GM12878 (cell line): ENCODE data around the gene SEMA3D. TPM values are rescaled to one million over a fixed set of nuclear protein-coding genes. Genes with fewer than 3 reads are reported as not detected.

Source experiments
- ATAC-seq: fragments of 200-7000 bp; cut with Tn5 transposase; 3 replicates; pipeline ENCODE4 v1.9.1; 2020; ENCODE audit warnings: mild to moderate bottlenecking, moderate library complexity
- BruUV-seq: library from RNA; stranded (reverse); fragments of 400-500 nt; replicated peaks from 2 replicates; lab custom pipeline; 2021; lab: Mats Ljungman, UMichigan
- CTCF ChIA-PET: fragments of 300-600 bp; sonication (Branson Sonifier 250); formaldehyde crosslinking; extraction: SDS; loops from one replicate; lab custom pipeline; 2021; ENCODE audit warnings: inconsistent platforms; lab: Yijun Ruan, JAX
- POLR2A ChIA-PET: fragments of 350-600 bp; formaldehyde crosslinking; extraction: SDS; loops from one replicate; lab custom pipeline; 2021; ENCODE audit warnings: inconsistent platforms; lab: Charles Lee
- RAD21 ChIA-PET: fragments of 300-600 bp; sonication (Branson Sonifier 250); formaldehyde crosslinking; loops from one replicate; lab custom pipeline; 2023; ENCODE audit warnings: antibody characterized with exemption; ENCODE audit not compliant: unreplicated experiment; lab: Charles Lee
- SMC1A ChIA-PET: fragments of 300-600 bp; sonication (Branson Sonifier 250); formaldehyde crosslinking; loops from one replicate; lab custom pipeline; 2023; ENCODE audit not compliant: unreplicated experiment, uncharacterized antibody; lab: Charles Lee
- DNase-seq: peaks from one replicate; pipeline ENCODE4 v3.0.0-alpha.2; 2011; ENCODE audit warnings: low read depth, low spot score
- FAIRE-seq: peaks from 3 replicates; lab custom pipeline; 2011; peaks lifted over from hg19 to GRCh38; lab: Jason Lieb, UNC
- H2AFZ ChIP-seq: 2 replicates; pipeline ENCODE4 v1.6.0; 2011; ENCODE audit warnings: low read depth, low read length, control low read depth; ENCODE audit not compliant: control insufficient read depth
- H3K27ac ChIP-seq: 2 replicates; pipeline ENCODE4 v1.5.1; 2011; ENCODE audit warnings: control low read depth; ENCODE audit not compliant: control insufficient read depth, insufficient read depth
- H3K27me3 ChIP-seq, 2 experiments: replicated peaks in 1 of 2; 2 replicates each; pipeline versions ENCODE4 v1.6.0 to v1.6.1; 2011; ENCODE audit warnings: low read length in 1 of 2; ENCODE audit not compliant: control insufficient read depth in 2 of 2, insufficient read depth in 2 of 2
- H3K36me3 ChIP-seq, 2 experiments: 2 replicates each; pipeline ENCODE4 v1.5.1; 2011; ENCODE audit warnings: low read length in 1 of 2; ENCODE audit not compliant: control insufficient read depth in 2 of 2, insufficient read depth in 2 of 2
- H3K4me1 ChIP-seq: 2 replicates; pipeline ENCODE4 v1.6.1; 2011; ENCODE audit warnings: mild to moderate bottlenecking, low read length, moderate library complexity, mixed read lengths; ENCODE audit not compliant: control insufficient read depth, insufficient read depth
- H3K4me2 ChIP-seq: 2 replicates; pipeline ENCODE4 v1.6.0; 2011; ENCODE audit warnings: control low read depth; ENCODE audit not compliant: control insufficient read depth, insufficient read depth
- H3K4me3 ChIP-seq: fragments of 200-600 bp; sonication (generic); 2 replicates; pipeline ENCODE4 v1.5.1; 2016
- H3K79me2 ChIP-seq: 2 replicates; pipeline ENCODE4 v1.6.0; 2011; ENCODE audit warnings: low read length; ENCODE audit not compliant: control insufficient read depth, insufficient read depth
- H3K9ac ChIP-seq: 2 replicates; pipeline ENCODE4 v1.8.0; 2011; ENCODE audit warnings: low read length, control low read depth, mixed read lengths; ENCODE audit not compliant: control insufficient read depth, insufficient read depth
- H3K9me3 ChIP-seq: replicated peaks from 3 replicates; pipeline ENCODE4 v1.5.1; 2011; ENCODE audit warnings: mild to moderate bottlenecking, low read length; ENCODE audit not compliant: control insufficient read depth, insufficient read depth
- H4K20me1 ChIP-seq: 2 replicates; pipeline ENCODE4 v1.6.0; 2011; ENCODE audit not compliant: control insufficient read depth, insufficient read depth
- CHD1 ChIP-seq: IDR thresholded peaks from 2 replicates; pipeline ENCODE4 v1.6.1; 2012; ENCODE audit warnings: low read depth, low read length, improper control_type of control experiment
- CREB1 ChIP-seq: IDR thresholded peaks from 2 replicates; pipeline ENCODE4 v1.6.1; 2012; ENCODE audit warnings: low read depth, mild to moderate bottlenecking, inconsistent platforms
- EZH2 ChIP-seq: IDR thresholded peaks from 2 replicates; pipeline ENCODE4 v1.6.1; 2012; ENCODE audit warnings: low read depth, mild to moderate bottlenecking, control low read depth, inconsistent platforms, low read length, borderline replicate concordance; ENCODE audit not compliant: control insufficient read depth
- HDAC6 ChIP-seq: fragments of 200-600 bp; sonication (generic); IDR thresholded peaks from one replicate; pipeline ENCODE4 v1.8.0; 2017; ENCODE audit warnings: antibody characterized with exemption; ENCODE audit not compliant: unreplicated experiment
- NFIC ChIP-seq: IDR thresholded peaks from 2 replicates; pipeline ENCODE4 v1.6.1; 2012; ENCODE audit warnings: low read depth, mild to moderate bottlenecking, inconsistent platforms, low read length, moderate library complexity
- PAX8 ChIP-seq: fragments of 450-650 bp; IDR thresholded peaks from 2 replicates; pipeline ENCODE4 v1.6.1; 2017; ENCODE audit warnings: mild to moderate bottlenecking, moderate library complexity
- POLR2A ChIP-seq: IDR thresholded peaks from 2 replicates; pipeline ENCODE4 v1.6.1; 2011; ENCODE audit warnings: low read depth, mild to moderate bottlenecking, low read length
- RAD21 ChIP-seq: IDR thresholded peaks from 2 replicates; pipeline ENCODE4 v1.6.1; 2011; ENCODE audit warnings: mild to moderate bottlenecking, low read depth, low read length, moderate library complexity; ENCODE audit not compliant: insufficient read depth
- SREBF1 ChIP-seq: IDR thresholded peaks from 2 replicates; pipeline ENCODE4 v1.6.1; 2012; ENCODE audit warnings: mild to moderate bottlenecking, low read length
- TARDBP ChIP-seq: IDR thresholded peaks from 2 replicates; pipeline ENCODE4 v1.6.1; 2016; ENCODE audit warnings: borderline replicate concordance
- ZNF217 ChIP-seq: fragments of 450-650 bp; IDR thresholded peaks from 2 replicates; pipeline ENCODE4 v1.6.1; 2017; ENCODE audit warnings: antibody characterized with exemption, mild to moderate bottlenecking
- ZNF384 ChIP-seq: IDR thresholded peaks from 2 replicates; pipeline ENCODE4 v1.6.1; 2012; ENCODE audit warnings: low read depth, mild to moderate bottlenecking, low read length, improper control_type of control experiment, borderline replicate concordance
- WGBS: methylation state at CpG from one replicate; pipeline ENCODE4 v1.1.6; 2016; ENCODE audit warnings: low lambda C conversion rate; ENCODE audit not compliant: insufficient replicate concordance, insufficient coverage; ENCODE audit errors: missing lambda C conversion rate; 5-methylcytosine and 5-hydroxymethylcytosine counted together
- in situ Hi-C: fragments of 300-500 bp; cut with MboI; formaldehyde crosslinking; loops from 9 replicates; pipeline ENCODE4 v1.14.3; 2018; ENCODE audit warnings: mixed read lengths
- intact Hi-C: fragments of 100-400 bp; cut with micrococcal nuclease; formaldehyde crosslinking; loops from one replicate; pipeline ENCODE4 v1.14.2; 2022; ENCODE audit not compliant: unreplicated experiment
- polyA plus RNA-seq, 11 experiments: library from polyadenylated mRNA; depleted of rRNA in 4 of 11; unstranded in 6 of 11; stranded (reverse) in 5 of 11; fragments of >200 nt; fragmentation: Nextera tagmentation in 4 of 11; fragmentation: Illumina TruSeq in 1 of 11; extraction: Ambion mirVana in 4 of 11; extraction: Trizol in 1 of 11; gene quantifications; 1 replicate in 1 of 11; 2 replicates in 10 of 11; pipeline versions ENCODE4 v1.2.1 to v1.2.3, GENCODE V29; 2011 to 2016; ENCODE audit warnings: inconsistent platforms in 2 of 11, missing spikeins in 2 of 11, low read depth in 1 of 11
- total RNA-seq, 4 experiments: library from RNA; depleted of rRNA in 3 of 4; stranded (reverse); fragments of >200 nt in 3 of 4; fragmentation: Illumina TruSeq in 1 of 4; extraction: Trizol in 1 of 4; gene quantifications; 2 replicates each; pipeline versions ENCODE4 v1.2.1 to v1.2.3, GENCODE V29; 2013 to 2021
- TF ChIP-seq, protein P1 (sequence below): fragments of 450-650 bp; IDR thresholded peaks from 2 replicates; pipeline ENCODE4 v1.6.1; 2018; ENCODE audit warnings: mild to moderate bottlenecking, low read depth, moderate library complexity; ENCODE audit not compliant: partially characterized antibody
- TF ChIP-seq, protein P2 (sequence below): fragments of 450-650 bp; IDR thresholded peaks from 2 replicates; pipeline ENCODE4 v1.6.1; 2014; ENCODE audit warnings: mild to moderate bottlenecking

SEMA3D gene
- total and polyA plus RNA-seq, 10 of the 15 experiments (the other 5 are each of a cell fraction or from before 2014, with no cell fraction given), result 0.04 TPM; not detected in 9

DNA sequence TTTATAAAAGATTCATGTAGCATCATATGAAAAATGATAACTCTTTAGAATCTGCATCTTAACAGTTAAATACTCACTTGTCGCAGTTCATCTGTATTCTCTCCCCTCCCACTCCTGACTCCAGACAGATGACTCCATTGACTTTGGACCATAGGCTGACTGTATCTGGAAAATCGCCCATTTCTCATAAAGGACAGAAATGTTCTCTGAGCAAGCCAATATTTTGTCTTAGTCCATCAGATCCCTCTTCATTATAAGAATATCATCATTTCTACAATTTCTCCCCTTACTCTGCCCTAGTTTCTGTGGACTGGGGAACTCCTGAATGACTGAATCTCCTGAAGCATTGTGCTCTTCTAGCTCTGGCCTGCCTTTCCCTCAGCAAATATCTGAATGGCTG, 125.4 kb downstream of the SEMA3D start:
- H3K36me3 ChIP-seq, result no peaks in the 10 kb centered on the region
- no peaks in the 10 kb centered on the region for H3K9me3 ChIP-seq
- CTCF ChIA-PET, result no interaction called here
- no peaks in the 10 kb centered on the region for H3K79me2 ChIP-seq
- H3K9ac ChIP-seq, result no peak overlapping the region
- 24% methylated on average over 2 of the region's 2 CpGs for WGBS
- no peaks in the 10 kb centered on the region for H4K20me1 ChIP-seq
- DNase-seq, result no peak
- POLR2A ChIA-PET, result no interaction called here
- BruUV-seq, result no TSS peak
- no peak overlapping the region for H3K27ac ChIP-seq
- in situ Hi-C loops (no loop called here), intact Hi-C loops (no loop called here)
- no peak overlapping the region for H3K4me2 ChIP-seq
- H3K4me3 ChIP-seq, result no peak overlapping the region
- RAD21 ChIA-PET, result no interaction called here
- ATAC-seq, result no peak
- SMC1A ChIA-PET, result no interaction called here
- H3K27me3 ChIP-seq, result no peaks in the 10 kb centered on the region
- TF ChIP-seq POLR2A (no peak), ZNF384 (no peak), TARDBP (no peak), PAX8 (no peak)
- TF ChIP-seq, protein P1, sequence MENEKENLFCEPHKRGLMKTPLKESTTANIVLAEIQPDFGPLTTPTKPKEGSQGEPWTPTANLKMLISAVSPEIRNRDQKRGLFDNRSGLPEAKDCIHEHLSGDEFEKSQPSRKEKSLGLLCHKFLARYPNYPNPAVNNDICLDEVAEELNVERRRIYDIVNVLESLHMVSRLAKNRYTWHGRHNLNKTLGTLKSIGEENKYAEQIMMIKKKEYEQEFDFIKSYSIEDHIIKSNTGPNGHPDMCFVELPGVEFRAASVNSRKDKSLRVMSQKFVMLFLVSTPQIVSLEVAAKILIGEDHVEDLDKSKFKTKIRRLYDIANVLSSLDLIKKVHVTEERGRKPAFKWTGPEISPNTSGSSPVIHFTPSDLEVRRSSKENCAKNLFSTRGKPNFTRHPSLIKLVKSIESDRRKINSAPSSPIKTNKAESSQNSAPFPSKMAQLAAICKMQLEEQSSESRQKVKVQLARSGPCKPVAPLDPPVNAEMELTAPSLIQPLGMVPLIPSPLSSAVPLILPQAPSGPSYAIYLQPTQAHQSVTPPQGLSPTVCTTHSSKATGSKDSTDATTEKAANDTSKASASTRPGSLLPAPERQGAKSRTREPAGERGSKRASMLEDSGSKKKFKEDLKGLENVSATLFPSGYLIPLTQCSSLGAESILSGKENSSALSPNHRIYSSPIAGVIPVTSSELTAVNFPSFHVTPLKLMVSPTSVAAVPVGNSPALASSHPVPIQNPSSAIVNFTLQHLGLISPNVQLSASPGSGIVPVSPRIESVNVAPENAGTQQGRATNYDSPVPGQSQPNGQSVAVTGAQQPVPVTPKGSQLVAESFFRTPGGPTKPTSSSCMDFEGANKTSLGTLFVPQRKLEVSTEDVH, result no peak
- H2AFZ ChIP-seq, result no peak overlapping the region
- FAIRE-seq, result no peak
- no peaks in the 10 kb centered on the region for H3K4me1 ChIP-seq

DNA sequence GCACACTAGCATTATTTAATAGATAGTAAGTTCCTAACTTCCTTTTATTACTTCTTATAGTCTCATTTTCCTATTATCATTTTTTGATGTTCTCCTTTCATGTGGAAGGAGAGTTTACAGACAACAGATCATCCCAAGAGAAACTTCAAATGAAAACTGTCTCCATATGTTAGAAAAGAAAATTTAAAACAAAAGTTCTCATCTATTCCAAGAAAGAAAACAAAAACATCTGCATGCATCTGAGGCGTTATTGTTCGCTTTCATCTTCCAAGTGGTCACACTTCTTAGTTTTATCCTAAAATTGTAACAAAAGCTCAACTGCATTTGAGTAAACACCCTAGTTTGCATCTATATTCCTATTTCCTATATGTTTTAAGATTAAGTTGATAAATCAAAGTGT, 126.2 kb downstream of the SEMA3D start:
- Histone ChIP-seq H4K20me1 (no peaks in the 10 kb centered on the region), H3K4me2 (no peak overlapping the region), H2AFZ (no peak overlapping the region), H3K4me1 (no peaks in the 10 kb centered on the region), H3K27ac (no peak overlapping the region), H3K9ac (no peak overlapping the region), H3K4me3 (no peak overlapping the region), H3K9me3 (no peaks in the 10 kb centered on the region), H3K27me3 (no peaks in the 10 kb centered on the region), H3K79me2 (no peaks in the 10 kb centered on the region), H3K36me3 (no peaks in the 10 kb centered on the region)
- intact Hi-C loops, result no loop called here
- TF ChIP-seq NFIC (no peak), EZH2 (no peak), CREB1 (no peak), CHD1 (no peak), RAD21 (no peak), HDAC6 (no peak), SREBF1 (no peak), ZNF217 (no peak)
- TF ChIP-seq, protein P2, sequence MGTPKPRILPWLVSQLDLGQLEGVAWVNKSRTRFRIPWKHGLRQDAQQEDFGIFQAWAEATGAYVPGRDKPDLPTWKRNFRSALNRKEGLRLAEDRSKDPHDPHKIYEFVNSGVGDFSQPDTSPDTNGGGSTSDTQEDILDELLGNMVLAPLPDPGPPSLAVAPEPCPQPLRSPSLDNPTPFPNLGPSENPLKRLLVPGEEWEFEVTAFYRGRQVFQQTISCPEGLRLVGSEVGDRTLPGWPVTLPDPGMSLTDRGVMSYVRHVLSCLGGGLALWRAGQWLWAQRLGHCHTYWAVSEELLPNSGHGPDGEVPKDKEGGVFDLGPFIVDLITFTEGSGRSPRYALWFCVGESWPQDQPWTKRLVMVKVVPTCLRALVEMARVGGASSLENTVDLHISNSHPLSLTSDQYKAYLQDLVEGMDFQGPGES, result no peak
- SMC1A ChIA-PET, result no interaction called here
- POLR2A ChIA-PET, result no interaction called here
- FAIRE-seq (no peak), ATAC-seq (no peak), DNase-seq (no peak)
- 31% methylated on average over 2 of the region's 2 CpGs for WGBS
- BruUV-seq, result no TSS peak
- in situ Hi-C loops, result no loop called here
- CTCF ChIA-PET, result no interaction called here
- RAD21 ChIA-PET, result no interaction called here
